Activated CD8-positive, alpha-beta memory T cell treated with anti-CD3 and anti-CD28 coated beads for 1 hour (primary cell): ENCODE measurements around the gene EMILIN2.

Experiments
- DNase-seq, 2 donors: peaks; one replicate each; pipeline ENCODE4 v3.0.0-alpha.2; 2020; ENCODE audit warnings: low read depth in 1 of 2; ENCODE audit errors: extremely low read depth in 1 of 2

EMILIN2 gene

DNA sequence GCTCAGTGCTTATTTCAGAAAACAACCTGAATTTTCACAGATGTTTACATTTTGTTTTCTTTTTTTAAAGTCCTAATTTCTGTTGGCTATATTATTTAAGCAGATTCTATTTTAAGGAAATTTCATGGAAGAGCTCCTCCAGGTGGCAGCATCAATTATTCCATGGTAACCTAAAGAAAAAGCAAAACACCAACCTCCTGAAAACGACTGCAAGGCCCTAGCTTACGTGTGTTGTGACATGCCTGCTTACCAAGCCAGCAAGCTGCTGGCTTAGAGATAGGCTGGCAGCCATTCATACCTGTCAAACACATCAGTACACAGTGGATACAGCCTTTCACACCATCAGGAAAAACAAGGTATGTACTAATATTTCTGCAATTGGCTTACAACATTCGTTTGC is 101.2 kb downstream of the EMILIN2 start:
- no peak for DNase-seq

DNA sequence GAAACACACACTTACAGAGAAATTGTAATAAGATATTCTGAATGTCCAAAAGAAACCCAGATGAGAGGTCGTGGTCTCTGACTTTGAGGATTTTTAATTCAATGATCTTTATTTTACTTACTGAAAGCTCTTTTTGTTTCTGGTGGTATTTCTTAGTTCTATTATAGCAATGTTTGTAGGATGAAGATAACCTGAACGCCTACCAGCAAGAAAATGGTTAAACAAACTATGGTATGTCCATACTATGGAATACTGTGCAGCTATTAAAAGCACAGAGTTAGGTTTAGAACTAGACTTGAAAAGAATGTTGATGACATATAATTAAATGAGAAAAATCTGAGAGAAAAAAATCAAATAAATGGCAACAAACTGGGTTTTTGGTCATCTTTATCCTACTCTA is 105.8 kb downstream of the EMILIN2 start:
- no peak for DNase-seq

DNA sequence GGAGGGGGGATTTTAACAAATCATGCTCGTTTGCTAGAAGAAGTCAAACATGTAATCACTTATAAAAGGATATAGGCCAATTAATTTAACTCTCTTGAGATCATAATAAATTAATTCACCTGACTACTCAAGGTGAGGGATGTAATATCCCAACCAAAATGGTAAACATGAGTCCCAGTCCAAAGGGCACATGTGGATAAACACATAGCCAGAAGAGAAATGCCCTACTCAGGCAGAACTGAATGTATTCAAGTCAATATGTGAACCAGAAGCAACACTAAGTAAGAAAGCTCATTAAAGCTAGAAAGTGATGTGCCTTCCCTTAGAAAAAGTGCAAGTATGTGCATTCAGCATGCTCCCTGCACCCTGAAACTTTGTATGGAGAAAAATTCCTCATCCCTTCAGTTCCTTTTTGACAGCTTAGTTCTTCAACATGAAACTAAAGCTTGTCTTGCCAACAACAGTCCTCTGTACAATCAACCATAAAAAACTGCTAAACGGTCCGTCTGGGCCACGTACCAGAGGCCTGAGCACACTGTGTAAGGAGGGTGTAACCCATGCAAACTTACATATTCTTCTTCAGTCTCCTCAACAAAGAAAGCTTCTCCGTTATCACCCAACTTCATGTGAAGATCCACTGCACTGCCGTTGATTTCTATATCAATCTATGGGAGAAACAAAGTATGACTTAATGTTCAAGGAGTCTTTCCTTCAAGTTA is 107.3 kb downstream of the EMILIN2 start:
- no peak for DNase-seq

DNA sequence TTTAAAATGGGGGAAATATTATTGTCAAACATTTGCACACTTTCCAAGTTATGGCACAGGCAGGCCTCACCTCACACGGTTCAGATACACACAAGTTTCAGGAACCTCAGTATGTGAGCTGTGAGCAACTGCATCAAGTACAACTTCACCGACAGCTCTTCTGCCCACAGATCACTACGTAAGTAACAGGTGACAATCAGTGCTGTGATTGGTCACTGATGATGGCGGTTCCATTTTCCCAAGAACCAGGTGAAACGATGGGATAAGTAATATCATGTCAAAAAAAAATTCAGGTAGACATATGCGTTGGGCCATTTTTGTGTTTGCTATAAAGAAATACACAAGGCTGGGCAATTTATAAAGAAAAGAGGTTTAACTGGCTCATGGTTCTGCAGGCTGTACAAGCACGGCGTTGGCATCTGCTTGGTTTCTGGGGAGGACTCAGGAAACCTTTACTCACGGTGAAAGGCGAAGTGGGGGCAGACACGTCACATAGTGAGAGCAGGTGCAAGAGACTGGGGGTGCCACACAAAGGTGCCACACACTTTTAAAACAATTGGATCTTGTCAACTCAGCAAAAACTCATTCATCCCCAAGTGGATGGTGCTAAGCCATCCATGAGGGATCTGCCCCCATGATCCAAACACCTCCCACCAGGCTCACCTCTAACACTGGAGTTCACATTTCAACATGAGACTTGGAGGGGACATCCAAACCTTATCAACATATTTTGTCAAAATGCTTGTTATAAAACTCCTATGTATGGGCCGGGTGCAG is 108.3 kb downstream of the EMILIN2 start:
- DNase-seq: no peak

DNA sequence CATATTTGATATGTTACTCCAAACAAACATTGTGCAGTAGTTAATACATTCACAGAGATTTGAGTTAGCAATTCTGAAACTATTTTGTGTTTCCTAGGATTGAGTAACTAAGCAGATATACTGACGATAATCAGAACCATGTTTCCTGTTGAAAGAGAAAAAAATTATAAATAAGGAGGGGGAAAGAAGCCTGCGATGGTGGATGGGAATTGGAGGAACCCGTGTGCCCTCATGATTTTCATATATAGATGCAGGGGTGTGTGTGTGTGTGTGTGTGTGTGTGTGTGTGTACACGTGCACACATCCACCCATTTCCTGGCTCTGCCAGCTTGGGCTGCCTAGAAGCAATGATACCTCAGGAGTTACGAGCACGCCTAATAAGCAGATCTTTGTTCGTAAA is 109.2 kb downstream of the EMILIN2 start:
- DNase-seq: no peak

DNA sequence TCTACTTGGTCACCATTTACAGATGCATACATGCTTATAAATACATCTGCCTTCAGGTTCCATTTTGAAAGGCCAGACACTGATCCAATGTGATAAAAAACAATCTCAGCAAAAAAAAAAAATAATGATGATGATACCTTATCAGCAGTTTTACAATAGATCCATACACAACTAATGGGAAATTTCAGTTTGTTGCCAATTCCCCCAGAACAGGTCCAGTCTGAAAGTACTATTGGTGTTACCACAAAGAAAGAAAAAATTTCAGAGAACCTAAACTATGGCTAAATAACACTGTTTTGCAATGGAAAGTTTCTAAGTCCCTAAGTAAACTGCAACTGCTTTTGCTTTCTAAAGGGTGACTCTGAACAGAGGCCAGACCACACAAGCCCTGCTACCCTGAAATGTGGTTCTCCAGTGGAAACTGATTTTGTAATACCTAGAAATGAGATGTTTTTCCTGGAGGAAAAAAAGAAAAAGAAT is 112.1 kb downstream of the EMILIN2 start:
- DNase-seq: no peak

DNA sequence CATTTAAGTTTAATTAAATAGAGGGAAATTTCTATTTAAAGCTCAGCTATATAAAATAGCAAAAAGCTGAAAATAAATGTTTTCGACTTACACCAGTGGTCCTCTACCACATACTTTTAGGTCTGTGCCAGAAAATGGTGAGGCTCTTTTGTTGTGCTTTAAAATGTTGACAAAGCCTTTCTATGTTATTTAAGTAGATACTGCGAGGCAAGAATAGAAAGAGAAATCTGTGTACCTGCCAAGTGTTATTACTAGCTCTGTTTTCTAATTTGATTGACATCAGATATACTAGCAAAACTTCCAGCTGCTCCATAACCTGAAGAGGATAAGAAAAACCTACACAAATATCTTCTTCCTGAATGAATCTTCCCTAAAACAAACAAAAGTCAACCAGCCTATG is 112.5 kb downstream of the EMILIN2 start:
- no peak for DNase-seq

DNA sequence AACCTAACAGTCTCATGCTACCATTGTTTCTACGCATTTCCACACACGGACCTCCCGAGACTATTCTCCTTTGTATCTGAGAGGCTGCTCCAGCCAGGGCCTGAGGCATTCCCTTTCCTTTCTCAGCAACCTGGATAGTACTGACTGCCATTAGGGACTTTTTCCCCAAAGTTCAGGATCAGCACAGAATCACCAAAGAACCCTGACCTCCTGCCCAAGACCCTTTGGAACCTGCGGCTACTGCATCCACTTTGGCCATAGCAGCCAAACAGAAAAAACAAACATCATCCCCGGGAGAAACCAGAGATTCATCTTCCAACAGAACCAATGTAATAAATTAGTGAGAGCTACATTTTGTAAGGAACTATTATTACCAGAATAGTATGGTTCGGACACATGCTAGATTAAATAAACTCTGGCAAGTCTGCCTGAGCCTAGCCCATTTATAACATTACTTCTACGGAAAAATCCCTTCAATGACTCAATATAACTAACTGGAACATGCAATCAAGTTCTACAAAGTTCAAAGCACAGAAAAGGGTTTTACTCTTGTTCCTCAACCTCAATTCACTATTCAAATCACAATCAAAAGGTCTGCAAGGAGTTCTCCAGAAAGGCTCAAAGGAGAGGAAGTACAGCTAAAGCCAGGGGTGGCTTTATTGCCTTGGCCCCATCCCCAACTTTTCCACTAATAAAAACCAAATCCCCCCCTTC is 114.3 kb downstream of the EMILIN2 start:
- no peak for DNase-seq

DNA sequence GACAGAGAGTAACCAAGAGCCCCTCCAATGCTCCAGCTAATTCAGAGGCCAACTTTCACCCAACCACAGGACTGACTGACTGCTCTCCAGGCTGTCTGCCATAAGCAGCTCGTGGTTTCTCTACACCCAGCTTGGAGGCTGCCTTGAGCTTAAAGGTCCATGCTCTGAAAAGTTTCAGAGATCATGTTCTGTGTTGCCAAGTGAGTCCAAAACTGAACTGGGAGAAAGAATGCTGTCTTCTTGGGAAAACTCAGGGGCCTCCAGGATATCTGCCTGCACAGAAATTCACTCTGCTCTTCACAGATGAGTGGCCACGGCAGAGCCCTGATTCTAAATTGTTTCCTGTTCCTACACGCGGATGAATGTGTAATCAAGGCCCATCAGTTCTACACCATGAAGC is 115.0 kb downstream of the EMILIN2 start:
- DNase-seq: no peak

DNA sequence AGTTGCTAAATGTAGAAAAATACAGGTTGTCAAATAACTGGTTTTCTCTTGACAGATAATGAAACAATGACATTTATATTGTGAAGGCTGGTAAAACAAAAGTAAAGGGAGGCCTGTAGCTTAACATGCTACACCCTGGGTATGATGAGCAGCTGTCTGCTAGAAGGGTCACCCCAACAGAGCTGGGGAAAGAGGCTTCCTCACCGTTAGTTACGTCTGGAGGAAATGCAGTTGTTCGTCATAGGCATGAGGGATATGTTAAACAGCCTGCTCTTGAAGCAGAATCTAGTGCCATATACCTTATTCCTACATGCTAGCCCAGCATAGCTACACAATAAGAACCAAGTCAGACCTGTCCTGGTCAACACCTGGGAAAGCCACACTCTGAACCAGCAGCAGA is 116.2 kb downstream of the EMILIN2 start:
- peak in 1 of 2 donors; percentile 43 for DNase-seq

DNA sequence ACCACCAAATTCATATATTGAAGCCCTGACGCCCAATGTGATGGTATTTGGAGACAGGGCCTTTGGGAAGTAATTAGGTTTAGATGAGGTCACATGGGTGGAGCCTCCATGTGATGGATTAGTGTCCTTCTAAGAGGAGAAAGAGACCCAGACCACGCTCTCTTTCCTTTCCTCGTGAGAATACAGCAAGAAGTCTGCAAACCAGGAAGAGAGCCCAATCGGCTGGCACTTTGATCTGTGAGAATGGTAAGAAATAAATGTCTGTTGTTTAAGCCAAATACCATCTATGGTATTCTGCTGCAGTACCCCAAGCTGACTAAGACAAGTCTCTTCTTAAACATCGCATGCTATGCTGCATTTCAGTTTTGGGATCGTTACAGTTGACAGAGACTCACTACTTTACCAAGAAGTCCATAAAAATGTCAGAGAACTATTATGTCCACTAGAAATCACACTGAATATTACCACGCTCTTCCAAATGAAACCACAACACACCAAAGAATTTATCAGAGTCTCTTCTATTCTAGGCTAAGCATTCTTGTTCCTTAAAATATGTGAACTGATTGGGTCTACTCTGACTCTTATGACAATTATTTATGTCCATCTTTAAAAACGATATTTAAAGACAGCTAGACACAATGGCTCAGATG is 117.7 kb downstream of the EMILIN2 start:
- no peak for DNase-seq
